Endothelial cell of umbilical vein (primary cell): ENCODE measurements around the gene LDLRAD3. TPM values are rescaled to one million over a fixed set of nuclear protein-coding genes. Genes with fewer than 3 reads are reported as not detected.
A peak's percentile ranks its signal among the peaks of the same experiment; 100 is the strongest.

Source experiments
- BruUV-seq: library from RNA; stranded (reverse); fragments of 400-500 nt; replicated peaks from 2 replicates; lab custom pipeline; 2021; lab: Mats Ljungman, UMichigan
- CTCF ChIA-PET: fragments of 300-600, 350-600 bp; sonication (Branson Sonifier 250); formaldehyde crosslinking; loops from one replicate; lab custom pipeline; 2021; ENCODE audit warnings: antibody characterized with exemption, inconsistent platforms; lab: Charles Lee
- POLR2A ChIA-PET: fragments of 300-600, 350-600 bp; sonication (Branson Sonifier 250); formaldehyde crosslinking; loops from one replicate; lab custom pipeline; 2021; ENCODE audit warnings: antibody characterized with exemption, inconsistent platforms; lab: Charles Lee
- DNase-seq: peaks from one replicate; pipeline ENCODE4 v3.0.0-alpha.2; 2011; ENCODE audit warnings: low read depth, low spot score
- FAIRE-seq: peaks from 2 replicates; lab custom pipeline; 2011; peaks lifted over from hg19 to GRCh38; lab: Jason Lieb, UNC
- H2AFZ ChIP-seq: 2 replicates; pipeline ENCODE4 v1.6.0; 2012; ENCODE audit warnings: low read depth, low read length, control low read depth, inconsistent platforms
- H3K27ac ChIP-seq: 2 replicates; pipeline ENCODE4 v1.5.1; 2011; ENCODE audit warnings: low read depth, mild to moderate bottlenecking, control low read depth, low read length, moderate library complexity; ENCODE audit not compliant: insufficient read depth
- H3K27me3 ChIP-seq, 2 experiments: 2 replicates each; pipeline versions ENCODE4 v1.6.0 to v1.6.1; 2011; ENCODE audit warnings: low read length in 2 of 2, mixed read lengths in 1 of 2; ENCODE audit not compliant: control insufficient read depth in 2 of 2, insufficient read depth in 2 of 2
- H3K36me3 ChIP-seq, 2 experiments: 2 replicates in 1 of 2; 3 replicates in 1 of 2; pipeline ENCODE4 v1.5.1; 2011; ENCODE audit warnings: low read length in 2 of 2, mild to moderate bottlenecking in 1 of 2, moderate library complexity in 1 of 2; ENCODE audit not compliant: control insufficient read depth in 2 of 2, insufficient read depth in 2 of 2; ENCODE audit errors: extremely low read depth in 1 of 2
- H3K4me1 ChIP-seq: 3 replicates; pipeline ENCODE4 v1.5.1; 2011; ENCODE audit warnings: mild to moderate bottlenecking, low read length; ENCODE audit not compliant: control insufficient read depth, insufficient read depth; ENCODE audit errors: extremely low read depth
- H3K4me2 ChIP-seq: 2 replicates; pipeline ENCODE4 v1.6.1; 2011; ENCODE audit warnings: low read length, control low read depth, mixed read lengths; ENCODE audit not compliant: insufficient read depth
- H3K4me3 ChIP-seq, 3 experiments: fragments of 200-600 bp in 1 of 3; sonication (generic), shearing (Covaris generic) in 1 of 3; replicated peaks in 1 of 3; 2 replicates each; pipeline ENCODE4 v1.5.1; 2011 to 2016; ENCODE audit warnings: control low read depth in 3 of 3, low read length in 3 of 3, mild to moderate bottlenecking in 2 of 3, inconsistent platforms in 1 of 3, low read depth in 1 of 3, moderate library complexity in 1 of 3; ENCODE audit not compliant: insufficient read depth in 1 of 3
- H3K79me2 ChIP-seq: 2 replicates; pipeline ENCODE4 v1.6.0; 2012; ENCODE audit warnings: low read length, inconsistent platforms; ENCODE audit not compliant: control insufficient read depth, insufficient read depth
- H3K9ac ChIP-seq: replicated peaks from 2 replicates; pipeline ENCODE3; 2011; ENCODE audit warnings: low read length, control low read depth; ENCODE audit not compliant: insufficient read depth; ENCODE audit errors: extremely low read depth
- H3K9me1 ChIP-seq: replicated peaks from 3 replicates; pipeline ENCODE4 v1.6.0; 2011; ENCODE audit warnings: mild to moderate bottlenecking, low read length; ENCODE audit not compliant: control insufficient read depth, insufficient read depth; ENCODE audit errors: extremely low read depth
- H3K9me3 ChIP-seq: replicated peaks from 2 replicates; pipeline ENCODE4 v1.5.1; 2012; ENCODE audit warnings: low read length, inconsistent platforms; ENCODE audit not compliant: control insufficient read depth, insufficient read depth
- H4K20me1 ChIP-seq: replicated peaks from 2 replicates; pipeline ENCODE3; 2011; ENCODE audit warnings: mild to moderate bottlenecking, low read length; ENCODE audit not compliant: control insufficient read depth, insufficient read depth; ENCODE audit errors: extremely low read depth
- EZH2 ChIP-seq: IDR thresholded peaks from 2 replicates; pipeline ENCODE4 v1.6.1; 2012; ENCODE audit warnings: borderline replicate concordance, low read depth, mild to moderate bottlenecking, moderate library complexity, low read length, inconsistent platforms; ENCODE audit not compliant: severe bottlenecking
- FOS ChIP-seq: IDR thresholded peaks from 2 replicates; pipeline ENCODE4 v1.6.1; 2011; ENCODE audit warnings: mild to moderate bottlenecking, low read length, moderate library complexity, borderline replicate concordance; ENCODE audit not compliant: insufficient read depth
- GATA2 ChIP-seq: IDR thresholded peaks from 2 replicates; pipeline ENCODE4 v1.7.0; 2011; ENCODE audit warnings: low read depth, mild to moderate bottlenecking, moderate library complexity, mixed read lengths, low read length; ENCODE audit not compliant: insufficient read length, insufficient read depth
- JUN ChIP-seq: IDR thresholded peaks from 2 replicates; pipeline ENCODE4 v1.6.1; 2011; ENCODE audit warnings: borderline replicate concordance, low read depth; ENCODE audit not compliant: insufficient read length, insufficient read depth
- MYC ChIP-seq: IDR thresholded peaks from one replicate; pipeline ENCODE4 v1.6.1; 2011; ENCODE audit warnings: mild to moderate bottlenecking, low read depth, low read length
- POLR2A ChIP-seq: IDR thresholded peaks from 2 replicates; pipeline ENCODE4 v1.6.1; 2012; ENCODE audit warnings: low read depth, mild to moderate bottlenecking, control low read depth, low read length
- POLR2AphosphoS5 ChIP-seq: IDR thresholded peaks from 2 replicates; pipeline ENCODE4 v1.6.1; 2012; ENCODE audit warnings: low read depth, mild to moderate bottlenecking, control low read depth, low read length, moderate library complexity; ENCODE audit not compliant: insufficient read depth
- dilution Hi-C: fragments of 300-500 bp; cut with MboI; formaldehyde crosslinking; loops from one replicate; pipeline ENCODE4 v1.15.0; 2019; ENCODE audit warnings: low sequenced_read_pairs; ENCODE audit not compliant: extremely low pct_ligation_motif_present
- intact Hi-C: fragments of 100-400 bp; cut with micrococcal nuclease; formaldehyde crosslinking; loops from one replicate; pipeline ENCODE4 v1.10.0; 2022
- polyA plus RNA-seq, 4 experiments: library from polyadenylated mRNA; depleted of rRNA in 3 of 4; stranded (reverse) in 3 of 4; unstranded in 1 of 4; fragments of >200 nt; gene quantifications; 2 replicates each; pipeline versions ENCODE4 v1.2.1 to v1.2.3, GENCODE V29; 2011 to 2012; ENCODE audit warnings: missing spikeins in 1 of 4
- total RNA-seq: library from RNA; stranded (reverse); gene quantifications from 2 replicates; pipeline ENCODE4 v1.2.3, GENCODE V29; 2021
- TF ChIP-seq, protein P1 (sequence below): IDR thresholded peaks from 2 replicates; pipeline ENCODE4 v1.6.1; 2011; ENCODE audit not compliant: insufficient read depth, insufficient read length
- TF ChIP-seq, protein P2 (sequence below), 2 donors: IDR thresholded peaks; 1 replicate in 1 of 2; 2 replicates in 1 of 2; pipeline ENCODE4 v1.5.1; 2011; ENCODE audit warnings: low read length in 2 of 2, mild to moderate bottlenecking in 2 of 2, moderate library complexity in 2 of 2, control low read depth in 1 of 2, inconsistent platforms in 1 of 2, low read depth in 1 of 2; ENCODE audit not compliant: insufficient read depth in 1 of 2; ENCODE audit errors: extremely low read depth in 1 of 2

Gene LDLRAD3
- total and polyA plus RNA-seq, 2 donors (not counting 3 experiments of a cell fraction or from before 2014, with no cell fraction given) = 17.9 to 25.1 TPM

DNA sequence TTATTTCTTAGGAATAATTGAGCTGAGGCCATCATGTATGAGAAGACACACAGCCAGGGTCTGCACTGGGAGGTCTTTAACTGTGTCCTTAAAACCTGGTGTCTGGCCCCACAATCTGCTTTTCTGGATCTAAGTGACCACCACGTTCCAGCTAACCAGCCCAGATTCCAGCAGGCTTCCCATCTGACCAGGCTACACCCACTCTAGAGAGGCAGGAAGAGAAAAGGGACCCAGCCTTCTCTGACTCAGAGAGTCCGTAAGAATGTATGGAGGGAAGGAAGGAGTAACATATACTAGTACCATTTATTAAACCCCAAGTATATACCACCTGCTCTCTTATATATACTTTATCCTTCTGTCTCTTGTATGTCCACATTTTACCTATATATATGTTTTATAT lies 80.1 kb downstream of the LDLRAD3 start:
- no peak overlapping the region for H3K4me3 ChIP-seq
- no TSS peak for BruUV-seq
- dilution Hi-C loops (no loop called here), intact Hi-C loops (no loop called here)
- ChIA-PET CTCF (interaction anchor here (1.0 to 3.1 kb wide), 8 partner anchors 11 to 242 kb away, joined by 3 to 24 read pairs (median 4); no protein-coding TSS in a partner anchor), POLR2A (no interaction called here)
- no peak overlapping the region for H3K4me2 ChIP-seq
- DNase-seq = peak; percentile 37
- peaks cover 4% of the 10 kb centered on the region for H3K4me1 ChIP-seq
- H3K36me3 ChIP-seq = no peaks in the 10 kb centered on the region
- H3K27me3 ChIP-seq = no peaks in the 10 kb centered on the region
- H3K9me3 ChIP-seq = no peaks in the 10 kb centered on the region
- no peak overlapping the region for H2AFZ ChIP-seq
- no peaks in the 10 kb centered on the region for H4K20me1 ChIP-seq
- peak; percentile 26 for FAIRE-seq
- H3K27ac ChIP-seq = no peak overlapping the region
- no peak overlapping the region for H3K9ac ChIP-seq
- TF ChIP-seq EZH2 = no peak
- no peak for TF ChIP-seq JUN
- no peak for TF ChIP-seq POLR2A
- TF ChIP-seq GATA2 = no peak
- TF ChIP-seq, protein P1, sequence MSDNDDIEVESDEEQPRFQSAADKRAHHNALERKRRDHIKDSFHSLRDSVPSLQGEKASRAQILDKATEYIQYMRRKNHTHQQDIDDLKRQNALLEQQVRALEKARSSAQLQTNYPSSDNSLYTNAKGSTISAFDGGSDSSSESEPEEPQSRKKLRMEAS = no peak
- no peak for TF ChIP-seq MYC
- TF ChIP-seq POLR2AphosphoS5 = no peak
- TF ChIP-seq, protein P2, sequence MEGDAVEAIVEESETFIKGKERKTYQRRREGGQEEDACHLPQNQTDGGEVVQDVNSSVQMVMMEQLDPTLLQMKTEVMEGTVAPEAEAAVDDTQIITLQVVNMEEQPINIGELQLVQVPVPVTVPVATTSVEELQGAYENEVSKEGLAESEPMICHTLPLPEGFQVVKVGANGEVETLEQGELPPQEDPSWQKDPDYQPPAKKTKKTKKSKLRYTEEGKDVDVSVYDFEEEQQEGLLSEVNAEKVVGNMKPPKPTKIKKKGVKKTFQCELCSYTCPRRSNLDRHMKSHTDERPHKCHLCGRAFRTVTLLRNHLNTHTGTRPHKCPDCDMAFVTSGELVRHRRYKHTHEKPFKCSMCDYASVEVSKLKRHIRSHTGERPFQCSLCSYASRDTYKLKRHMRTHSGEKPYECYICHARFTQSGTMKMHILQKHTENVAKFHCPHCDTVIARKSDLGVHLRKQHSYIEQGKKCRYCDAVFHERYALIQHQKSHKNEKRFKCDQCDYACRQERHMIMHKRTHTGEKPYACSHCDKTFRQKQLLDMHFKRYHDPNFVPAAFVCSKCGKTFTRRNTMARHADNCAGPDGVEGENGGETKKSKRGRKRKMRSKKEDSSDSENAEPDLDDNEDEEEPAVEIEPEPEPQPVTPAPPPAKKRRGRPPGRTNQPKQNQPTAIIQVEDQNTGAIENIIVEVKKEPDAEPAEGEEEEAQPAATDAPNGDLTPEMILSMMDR (IDR thresholded peaks at IDR 0.05; ENCODE audit: extremely low read depth in 1 of 2, insufficient read depth in 1 of 2, low read depth in 1 of 2, low read length in 2 of 2) = no peak
- no peak for TF ChIP-seq FOS
- peaks cover 14% of the 10 kb centered on the region for H3K79me2 ChIP-seq
- no peaks in the 10 kb centered on the region for H3K9me1 ChIP-seq
